ENCODE measurements around the gene TMEM132D.

Gene TMEM132D

GRCh38 chr12:129790930-129791329 lies 112.9 kb downstream of the TMEM132D start:
- Histone ChIP-seq H3K27me3 (replicated peaks; ENCODE audit: control insufficient read depth, insufficient read depth, low read length) (no peaks in the 10 kb centered on the region), H3K36me3 (ENCODE audit: control insufficient read depth, insufficient read depth, low read length) (no peaks in the 10 kb centered on the region), H3K4me3 (replicated peaks; ENCODE audit: low read depth, low read length) (no peak overlapping the region)
- no peak for TF ChIP-seq CTCF (IDR thresholded peaks at IDR 0.05; ENCODE audit: insufficient read depth, low read length, poor library complexity, severe bottlenecking)
- DNase-seq (ENCODE audit: extremely low read depth, insufficient read length) = no peak

GRCh38 chr12:129790331-129790730 lies 113.5 kb downstream of the TMEM132D start:
- no peak for DNase-seq (ENCODE audit: extremely low read depth, insufficient read length)
- Histone ChIP-seq H3K36me3 (ENCODE audit: control insufficient read depth, insufficient read depth, low read length) (no peaks in the 10 kb centered on the region), H3K4me3 (replicated peaks; ENCODE audit: low read depth, low read length) (no peak overlapping the region), H3K27me3 (replicated peaks; ENCODE audit: control insufficient read depth, insufficient read depth, low read length) (no peaks in the 10 kb centered on the region)
- no peak for TF ChIP-seq CTCF (IDR thresholded peaks at IDR 0.05; ENCODE audit: insufficient read depth, low read length, poor library complexity, severe bottlenecking)

- H3K36me3 ChIP-seq (ENCODE audit: control insufficient read depth, insufficient read depth, low read length) = no peaks in the 10 kb centered on the region
- TF ChIP-seq CTCF (IDR thresholded peaks at IDR 0.05; ENCODE audit: insufficient read depth, low read length, poor library complexity, severe bottlenecking) = no peak
- H3K27me3 ChIP-seq (replicated peaks; ENCODE audit: control insufficient read depth, insufficient read depth, low read length) = no peaks in the 10 kb centered on the region
- no peak for DNase-seq (ENCODE audit: extremely low read depth, insufficient read length)
- H3K4me3 ChIP-seq (replicated peaks; ENCODE audit: low read depth, low read length) = no peak overlapping the region
Observed at GRCh38 chr12:129789921-129790320, 113.9 kb downstream of the TMEM132D start.

GRCh38 chr12:129788506-129789084 lies 115.2 kb downstream of the TMEM132D start:
- no peak overlapping the region for H3K4me3 ChIP-seq (replicated peaks; ENCODE audit: low read depth, low read length)
- no peaks in the 10 kb centered on the region for H3K27me3 ChIP-seq (replicated peaks; ENCODE audit: control insufficient read depth, insufficient read depth, low read length)

GRCh38 chr12:129779989-129780388 lies 123.8 kb downstream of the TMEM132D start:
- Histone ChIP-seq H3K27me3 (replicated peaks; ENCODE audit: control insufficient read depth, insufficient read depth, low read length) (no peaks in the 10 kb centered on the region), H3K36me3 (ENCODE audit: control insufficient read depth, insufficient read depth, low read length) (no peaks in the 10 kb centered on the region), H3K4me3 (replicated peaks; ENCODE audit: low read depth, low read length) (no peak overlapping the region)
- no peak for DNase-seq (ENCODE audit: extremely low read depth, insufficient read length)
- no peak for TF ChIP-seq CTCF (IDR thresholded peaks at IDR 0.05; ENCODE audit: insufficient read depth, low read length, poor library complexity, severe bottlenecking)

More at GRCh38 chr12:129788506-129789084, 115.2 kb downstream of the TMEM132D start:
- no peak for TF ChIP-seq CTCF (IDR thresholded peaks at IDR 0.05; ENCODE audit: insufficient read depth, low read length, poor library complexity, severe bottlenecking)
- no peak for DNase-seq (ENCODE audit: extremely low read depth, insufficient read length)
- no peaks in the 10 kb centered on the region for H3K36me3 ChIP-seq (ENCODE audit: control insufficient read depth, insufficient read depth, low read length)

GRCh38 chr12:129779033-129779432 lies 124.8 kb downstream of the TMEM132D start:
- Histone ChIP-seq H3K4me3 (replicated peaks; ENCODE audit: low read depth, low read length) (no peak overlapping the region), H3K27me3 (replicated peaks; ENCODE audit: control insufficient read depth, insufficient read depth, low read length) (no peaks in the 10 kb centered on the region), H3K36me3 (ENCODE audit: control insufficient read depth, insufficient read depth, low read length) (no peaks in the 10 kb centered on the region)
- no peak for TF ChIP-seq CTCF (IDR thresholded peaks at IDR 0.05; ENCODE audit: insufficient read depth, low read length, poor library complexity, severe bottlenecking)
- no peak for DNase-seq (ENCODE audit: extremely low read depth, insufficient read length)

Data from GM06990 (cell line).